NCI-H1436 (cell line): ENCODE measurements around the gene ADK.

Experiments used
- DNase-seq: peaks from one replicate; lab custom pipeline; 2025; lab: John Stamatoyannopoulos, UW

ADK gene

GRCh38 chr10:74610299-74610698, 459.3 kb downstream of the ADK start:
- no peak for DNase-seq

- no peak for DNase-seq
Measured at GRCh38 chr10:74612195-74612594, 461.2 kb downstream of the ADK start.

GRCh38 chr10:74620626-74621025, 469.6 kb downstream of the ADK start:
- DNase-seq, result no peak

- DNase-seq, result no peak
Measured at GRCh38 chr10:74623786-74624185, 472.8 kb downstream of the ADK start.

- no peak for DNase-seq
Measured at GRCh38 chr10:74624501-74624900, 473.5 kb downstream of the ADK start.

GRCh38 chr10:74628136-74628535, 477.1 kb downstream of the ADK start:
- no peak for DNase-seq

- no peak for DNase-seq
Measured at GRCh38 chr10:74634995-74635536, 484.0 kb downstream of the ADK start.

GRCh38 chr10:74635655-74636054, 484.6 kb downstream of the ADK start:
- DNase-seq, result no peak

GRCh38 chr10:74637685-74638084, 486.7 kb downstream of the ADK start:
- no peak for DNase-seq

- peak; percentile 88 for DNase-seq
Measured at GRCh38 chr10:74640134-74640921, 489.3 kb downstream of the ADK start.

- no peak for DNase-seq
Measured at GRCh38 chr10:74641659-74642058, 490.6 kb downstream of the ADK start.

- no peak for DNase-seq
Measured at GRCh38 chr10:74642901-74643595, 492.0 kb downstream of the ADK start.

GRCh38 chr10:74643596-74643975, 492.6 kb downstream of the ADK start:
- DNase-seq, result no peak

- no peak for DNase-seq
Measured at GRCh38 chr10:74644738-74645137, 493.7 kb downstream of the ADK start.

GRCh38 chr10:74645692-74646091, 494.7 kb downstream of the ADK start:
- no peak for DNase-seq

- DNase-seq, result no peak
Measured at GRCh38 chr10:74650613-74651012, 499.6 kb downstream of the ADK start.

- DNase-seq, result no peak
Measured at GRCh38 chr10:74651565-74651964, 500.5 kb downstream of the ADK start.

GRCh38 chr10:74652664-74653063, 501.6 kb downstream of the ADK start:
- no peak for DNase-seq

GRCh38 chr10:74658511-74658910, 507.5 kb downstream of the ADK start:
- no peak for DNase-seq

- no peak for DNase-seq
Measured at GRCh38 chr10:74662635-74663034, 511.6 kb downstream of the ADK start.

GRCh38 chr10:74669210-74669609, 518.2 kb downstream of the ADK start:
- DNase-seq, result no peak

- DNase-seq, result no peak
Measured at GRCh38 chr10:74671716-74672115, 520.7 kb downstream of the ADK start.

GRCh38 chr10:74672430-74673165, 521.6 kb downstream of the ADK start:
- no peak for DNase-seq
